Measurements from ENCODE around the gene HRH1. TPM values are rescaled to one million over a fixed set of nuclear protein-coding genes. Genes with fewer than 3 reads are reported as not detected.

Gene HRH1
- total RNA-seq, 1 experiment from 2014 or later = 7.0 TPM

GRCh38 chr3:11206316-11206715, 52.0 kb downstream of the HRH1 start (continued):
- TF ChIP-seq ZNF274 (IDR thresholded peaks at IDR 0.05; ENCODE audit: low read depth, low read length) (no peak), SRF (IDR thresholded peaks at IDR 0.05; ENCODE audit: low read depth) (no peak), SP1 (IDR thresholded peaks at IDR 0.05; ENCODE audit: low read depth) (no peak), ELF1 (IDR thresholded peaks at IDR 0.05; ENCODE audit: borderline replicate concordance, low read depth) (no peak), REST (IDR thresholded peaks at IDR 0.05; ENCODE audit: low read depth) (no peak), ZFX (IDR thresholded peaks at IDR 0.05) (no peak)
- TF ChIP-seq, protein P1, sequence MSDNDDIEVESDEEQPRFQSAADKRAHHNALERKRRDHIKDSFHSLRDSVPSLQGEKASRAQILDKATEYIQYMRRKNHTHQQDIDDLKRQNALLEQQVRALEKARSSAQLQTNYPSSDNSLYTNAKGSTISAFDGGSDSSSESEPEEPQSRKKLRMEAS (IDR thresholded peaks at IDR 0.05) = no peak

- no peaks in the 10 kb centered on the region for H3K36me3 ChIP-seq (ENCODE audit: control insufficient read depth in 1 of 2, insufficient read depth in 2 of 2, low read length in 2 of 2)
- H3K4me3 ChIP-seq (replicated peaks in 1 of 2; ENCODE audit: low read depth in 1 of 2, low read length in 2 of 2) = no peak overlapping the region
- CTCF ChIA-PET = interaction anchor here (1.2 to 2.2 kb wide), 5 partner anchors 11 to 147 kb away, joined by 4 to 19 read pairs (median 6); partner anchors contain the start of gene HRH1
- H2AFZ ChIP-seq (ENCODE audit: low read depth, low read length, poor library complexity, severe bottlenecking) = no peak overlapping the region
- ATAC-seq = no peak
- no TSS peak for BruUV-seq (replicated peaks)
- POLR2A ChIA-PET = no interaction called here
- H3K27me3 ChIP-seq (ENCODE audit: insufficient read depth, low read length) = no peaks in the 10 kb centered on the region
- H3K4me1 ChIP-seq (ENCODE audit: control insufficient read depth in 1 of 2, insufficient read depth in 2 of 2, low read length in 2 of 2) = peaks cover 15 to 42% of the 10 kb centered on the region in 2 experiments
- no peaks in the 10 kb centered on the region; the same call in 1 of the 2 replicates for H3K79me2 ChIP-seq (ENCODE audit: insufficient read depth, low read length)
- TF ChIP-seq SIN3A (IDR thresholded peaks at IDR 0.05; ENCODE audit: low read depth) (no peak), FOSL1 (IDR thresholded peaks at IDR 0.05; ENCODE audit: low read depth) (no peak), CEBPB (IDR thresholded peaks at IDR 0.05; ENCODE audit: low read depth) (no peak), REST (IDR thresholded peaks at IDR 0.05; ENCODE audit: low read depth) (no peak), ZFX (IDR thresholded peaks at IDR 0.05) (no peak), EZH2 (IDR thresholded peaks at IDR 0.05) (no peak), ELF1 (IDR thresholded peaks at IDR 0.05; ENCODE audit: borderline replicate concordance, low read depth) (no peak), SP1 (IDR thresholded peaks at IDR 0.05; ENCODE audit: low read depth) (no peak), RAD21 (IDR thresholded peaks at IDR 0.05; ENCODE audit: low read depth) (no peak)
- TF ChIP-seq, protein P1 (IDR thresholded peaks at IDR 0.05) = no peak
- TF ChIP-seq, protein P2, sequence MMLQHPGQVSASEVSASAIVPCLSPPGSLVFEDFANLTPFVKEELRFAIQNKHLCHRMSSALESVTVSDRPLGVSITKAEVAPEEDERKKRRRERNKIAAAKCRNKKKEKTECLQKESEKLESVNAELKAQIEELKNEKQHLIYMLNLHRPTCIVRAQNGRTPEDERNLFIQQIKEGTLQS (IDR thresholded peaks at IDR 0.05) = no peak
- TF ChIP-seq, protein P3, sequence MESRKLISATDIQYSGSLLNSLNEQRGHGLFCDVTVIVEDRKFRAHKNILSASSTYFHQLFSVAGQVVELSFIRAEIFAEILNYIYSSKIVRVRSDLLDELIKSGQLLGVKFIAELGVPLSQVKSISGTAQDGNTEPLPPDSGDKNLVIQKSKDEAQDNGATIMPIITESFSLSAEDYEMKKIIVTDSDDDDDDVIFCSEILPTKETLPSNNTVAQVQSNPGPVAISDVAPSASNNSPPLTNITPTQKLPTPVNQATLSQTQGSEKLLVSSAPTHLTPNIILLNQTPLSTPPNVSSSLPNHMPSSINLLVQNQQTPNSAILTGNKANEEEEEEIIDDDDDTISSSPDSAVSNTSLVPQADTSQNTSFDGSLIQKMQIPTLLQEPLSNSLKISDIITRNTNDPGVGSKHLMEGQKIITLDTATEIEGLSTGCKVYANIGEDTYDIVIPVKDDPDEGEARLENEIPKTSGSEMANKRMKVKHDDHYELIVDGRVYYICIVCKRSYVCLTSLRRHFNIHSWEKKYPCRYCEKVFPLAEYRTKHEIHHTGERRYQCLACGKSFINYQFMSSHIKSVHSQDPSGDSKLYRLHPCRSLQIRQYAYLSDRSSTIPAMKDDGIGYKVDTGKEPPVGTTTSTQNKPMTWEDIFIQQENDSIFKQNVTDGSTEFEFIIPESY (IDR thresholded peaks at IDR 0.05; ENCODE audit: extremely low read depth, insufficient replicate concordance, low read length) = no peak
- intact Hi-C loops (cut with micrococcal nuclease) = loop anchor here (1.0 to 10.0 kb wide), 5 partner anchors 52 to 452 kb away; no protein-coding TSS in a partner anchor
- H3K9me3 ChIP-seq (ENCODE audit: control insufficient read depth in 1 of 2, insufficient read depth in 1 of 2, low read depth in 1 of 2, low read length in 2 of 2) = no peaks in the 10 kb centered on the region
- H3K9ac ChIP-seq (ENCODE audit: low read length) = no peak overlapping the region
- no peaks in the 10 kb centered on the region for H3K9me2 ChIP-seq (ENCODE audit: insufficient read depth)
- no peak overlapping the region for H3K27ac ChIP-seq (ENCODE audit: low read depth, low read length)
- RAD21 ChIA-PET (ENCODE audit: low non-redundant PET in 1 of 2, low total read pairs in 2 of 2, uncharacterized antibody in 2 of 2, unreplicated experiment in 2 of 2) = interaction anchor here in 1 of 2 experiments (1.3 kb wide), 1 partner anchor 51 kb away, joined by 5 read pairs; no protein-coding TSS in a partner anchor
- DNase-seq (ENCODE audit: low read depth, low spot score) = no peak
- no peak overlapping the region for H3K4me2 ChIP-seq (ENCODE audit: low read length)
- H4K20me1 ChIP-seq (ENCODE audit: insufficient read depth) = no peaks in the 10 kb centered on the region
Measured at GRCh38 chr3:11206953-11207352, 52.7 kb downstream of the HRH1 start.

Measured in HCT116 (cell line).